Esophagus muscularis mucosa (tissue), 4 donors: ENCODE results near the gene PRRX1.

Source experiments
- EP300 ChIP-seq: sonication (generic); formaldehyde crosslinking; IDR thresholded peaks from one replicate; pipeline ENCODE4 v1.6.1; 2017; ENCODE audit warnings: antibody characterized with exemption
- POLR2A ChIP-seq: fragments of 450-650 bp; IDR thresholded peaks from one replicate; pipeline ENCODE4 v1.6.1; 2017; ENCODE audit warnings: antibody characterized with exemption, moderate library complexity, mild to moderate bottlenecking, low read depth
- POLR2AphosphoS5 ChIP-seq, 2 donors: sonication (generic); formaldehyde crosslinking; IDR thresholded peaks; one replicate each; pipeline ENCODE4 v1.6.1; 2017; ENCODE audit warnings: antibody characterized with exemption in 2 of 2
- TF ChIP-seq, protein P1 (sequence below), 3 experiments: fragments of 200-600 bp in 2 of 3; fragments of 450-650 bp in 1 of 3; sonication (generic) in 2 of 3; IDR thresholded peaks; one replicate each; pipeline ENCODE4 v1.5.1; 2017 to 2019; ENCODE audit warnings: antibody characterized with exemption in 3 of 3, mild to moderate bottlenecking in 2 of 3, moderate library complexity in 1 of 3

DNA sequence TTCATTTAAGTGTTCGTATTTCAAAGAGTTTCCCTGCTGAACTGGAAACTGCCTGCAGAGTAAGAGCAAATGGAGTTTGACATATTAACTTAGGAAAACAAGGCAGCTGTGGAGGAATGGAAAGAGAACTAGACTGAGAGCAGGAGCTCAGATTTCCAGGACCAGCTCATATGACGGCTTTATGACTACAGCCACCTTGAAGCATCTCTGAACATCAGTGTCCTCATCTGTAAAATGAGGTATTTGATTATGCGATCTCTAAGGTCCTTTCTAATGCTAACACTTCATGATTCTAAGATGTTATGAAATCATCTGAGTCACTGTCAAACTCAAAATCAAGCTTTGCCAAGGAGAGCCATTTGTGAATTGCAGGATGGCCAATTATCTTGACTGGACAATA, 112.3 kb downstream of the PRRX1 start:
- no peak for TF ChIP-seq EP300
- TF ChIP-seq, protein P1, sequence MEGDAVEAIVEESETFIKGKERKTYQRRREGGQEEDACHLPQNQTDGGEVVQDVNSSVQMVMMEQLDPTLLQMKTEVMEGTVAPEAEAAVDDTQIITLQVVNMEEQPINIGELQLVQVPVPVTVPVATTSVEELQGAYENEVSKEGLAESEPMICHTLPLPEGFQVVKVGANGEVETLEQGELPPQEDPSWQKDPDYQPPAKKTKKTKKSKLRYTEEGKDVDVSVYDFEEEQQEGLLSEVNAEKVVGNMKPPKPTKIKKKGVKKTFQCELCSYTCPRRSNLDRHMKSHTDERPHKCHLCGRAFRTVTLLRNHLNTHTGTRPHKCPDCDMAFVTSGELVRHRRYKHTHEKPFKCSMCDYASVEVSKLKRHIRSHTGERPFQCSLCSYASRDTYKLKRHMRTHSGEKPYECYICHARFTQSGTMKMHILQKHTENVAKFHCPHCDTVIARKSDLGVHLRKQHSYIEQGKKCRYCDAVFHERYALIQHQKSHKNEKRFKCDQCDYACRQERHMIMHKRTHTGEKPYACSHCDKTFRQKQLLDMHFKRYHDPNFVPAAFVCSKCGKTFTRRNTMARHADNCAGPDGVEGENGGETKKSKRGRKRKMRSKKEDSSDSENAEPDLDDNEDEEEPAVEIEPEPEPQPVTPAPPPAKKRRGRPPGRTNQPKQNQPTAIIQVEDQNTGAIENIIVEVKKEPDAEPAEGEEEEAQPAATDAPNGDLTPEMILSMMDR (IDR thresholded peaks at IDR 0.05): no peak
- TF ChIP-seq POLR2A: no peak
- TF ChIP-seq POLR2AphosphoS5 (IDR thresholded peaks at IDR 0.05): no peak
